Suprapubic skin (tissue), 3 donors: ENCODE measurements around the gene EP400.

Experiments
- CTCF ChIP-seq, 2 donors: fragments of 200-600 bp in 1 of 2; fragments of 450-650 bp in 1 of 2; sonication (generic) in 1 of 2; IDR thresholded peaks; one replicate each; pipeline ENCODE4 v1.5.1; 2016 to 2019; ENCODE audit warnings: antibody characterized with exemption in 2 of 2, mild to moderate bottlenecking in 1 of 2, moderate library complexity in 1 of 2
- POLR2A ChIP-seq, 2 donors: fragments of 450-650 bp; IDR thresholded peaks; one replicate each; pipeline ENCODE4 v1.6.1; 2017; ENCODE audit warnings: antibody characterized with exemption in 2 of 2, mild to moderate bottlenecking in 2 of 2, moderate library complexity in 2 of 2

DNA sequence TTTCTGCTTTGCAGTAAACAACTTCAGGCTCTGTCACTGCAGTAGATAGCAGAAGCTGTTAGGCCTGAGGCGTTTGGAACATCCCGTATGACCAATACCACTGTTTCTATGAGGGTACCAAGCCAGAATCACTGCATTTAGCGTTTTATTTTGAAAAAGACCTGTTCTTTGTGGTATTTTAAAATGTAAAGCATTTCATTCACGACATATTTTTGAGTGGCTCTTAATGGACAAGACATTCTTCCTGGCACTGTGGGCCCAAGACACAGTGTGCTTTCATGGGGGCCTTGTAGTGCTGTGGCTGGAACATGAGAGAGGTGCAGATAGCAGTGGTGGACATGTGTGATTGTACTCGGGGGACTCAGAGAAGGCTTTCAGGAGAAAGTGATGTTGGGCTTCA, 107.9 kb downstream of the EP400 start:
- TF ChIP-seq CTCF (IDR thresholded peaks at IDR 0.05) (no peak), POLR2A (IDR thresholded peaks at IDR 0.05) (no peak)
